HEK293 (cell line): Measurements from ENCODE around the gene KRT25.

Source experiments
- CTCF ChIA-PET: fragments of 350-600 bp; formaldehyde crosslinking; extraction: SDS; loops from one replicate; lab custom pipeline; 2021; ENCODE audit warnings: antibody characterized with exemption; lab: Yijun Ruan, JAX
- POLR2A ChIA-PET: fragments of 300-600 bp; formaldehyde crosslinking; extraction: SDS; loops from one replicate; lab custom pipeline; 2020; ENCODE audit warnings: antibody characterized with exemption, inconsistent platforms; lab: Yijun Ruan, JAX
- H3K27ac ChIP-seq: fragments of 200-500 bp; sonication (Bioruptor generic); 2 replicates; pipeline ENCODE4 v1.5.1; 2014; ENCODE audit warnings: low read depth, low read length, control low read depth, inconsistent platforms; ENCODE audit errors: extremely low read depth
- H3K36me3 ChIP-seq, 2 experiments: fragments of 200-500 bp in 1 of 2; sonication (Bioruptor generic) in 1 of 2; 1 replicate in 1 of 2; 2 replicates in 1 of 2; pipeline ENCODE4 v1.5.1; 2014 to 2017; ENCODE audit warnings: inconsistent platforms in 2 of 2, low read length in 2 of 2; ENCODE audit not compliant: control insufficient read depth in 2 of 2, insufficient read depth in 1 of 2
- H3K4me1 ChIP-seq: fragments of 200-500 bp; sonication (Bioruptor generic); 2 replicates; pipeline ENCODE4 v1.5.1; 2014; ENCODE audit warnings: mild to moderate bottlenecking, low read length, inconsistent platforms; ENCODE audit not compliant: control insufficient read depth, insufficient read depth
- H3K4me3 ChIP-seq: 2 replicates; pipeline ENCODE4 v1.5.1; 2011; ENCODE audit warnings: low read depth, mild to moderate bottlenecking, control low read depth, low read length, moderate library complexity
- H3K9me3 ChIP-seq: fragments of 200-500 bp; sonication (Bioruptor generic); 2 replicates; pipeline ENCODE4 v1.5.1; 2014; ENCODE audit warnings: low read depth, low read length, inconsistent platforms; ENCODE audit not compliant: control insufficient read depth, insufficient read depth
- BCL11B ChIP-seq: fragments of 450-650 bp; formaldehyde crosslinking; IDR thresholded peaks from 2 replicates; pipeline ENCODE4 v1.5.1; 2016; ENCODE audit warnings: low read depth, missing biosample characterization, missing genetic modification characterization
- EGR2 ChIP-seq: fragments of 450-650 bp; formaldehyde crosslinking; IDR thresholded peaks from 2 replicates; pipeline ENCODE4 v1.5.1; 2016; ENCODE audit warnings: low read depth, missing biosample characterization, missing genetic modification characterization
- GLIS2 ChIP-seq: fragments of 450-650 bp; formaldehyde crosslinking; IDR thresholded peaks from 2 replicates; pipeline ENCODE4 v1.5.1; 2016; ENCODE audit warnings: missing biosample characterization, missing genetic modification characterization
- PATZ1 ChIP-seq: fragments of 450-650 bp; formaldehyde crosslinking; IDR thresholded peaks from 2 replicates; pipeline ENCODE4 v1.5.1; 2016; ENCODE audit warnings: missing biosample characterization, missing genetic modification characterization
- REST ChIP-seq: fragments of 450-650 bp; formaldehyde crosslinking; IDR thresholded peaks from 2 replicates; pipeline ENCODE4 v1.5.1; 2016; ENCODE audit warnings: missing biosample characterization, missing genetic modification characterization
- SCRT2 ChIP-seq: fragments of 450-650 bp; formaldehyde crosslinking; IDR thresholded peaks from 2 replicates; pipeline ENCODE4 v1.5.1; 2016; ENCODE audit warnings: missing biosample characterization, missing genetic modification characterization
- ZBTB6 ChIP-seq: fragments of 450-650 bp; formaldehyde crosslinking; IDR thresholded peaks from 2 replicates; pipeline ENCODE4 v1.5.1; 2017; ENCODE audit warnings: missing biosample characterization, missing genetic modification characterization
- ZBTB8A ChIP-seq: fragments of 450-650 bp; formaldehyde crosslinking; IDR thresholded peaks from 2 replicates; pipeline ENCODE4 v1.5.1; 2016; ENCODE audit warnings: missing biosample characterization, missing genetic modification characterization
- ZNF23 ChIP-seq: fragments of 450-650 bp; formaldehyde crosslinking; IDR thresholded peaks from 2 replicates; pipeline ENCODE4 v1.5.1; 2016; ENCODE audit warnings: missing biosample characterization, missing genetic modification characterization, borderline replicate concordance
- ZNF394 ChIP-seq: fragments of 450-650 bp; formaldehyde crosslinking; IDR thresholded peaks from 2 replicates; pipeline ENCODE4 v1.5.1; 2016; ENCODE audit warnings: missing biosample characterization, missing genetic modification characterization, mild to moderate bottlenecking, moderate library complexity, borderline replicate concordance
- ZNF514 ChIP-seq: fragments of 450-650 bp; formaldehyde crosslinking; IDR thresholded peaks from 2 replicates; pipeline ENCODE4 v1.5.1; 2016; ENCODE audit warnings: missing biosample characterization, missing genetic modification characterization
- ZNF600 ChIP-seq: fragments of 450-650 bp; formaldehyde crosslinking; IDR thresholded peaks from 2 replicates; pipeline ENCODE4 v1.5.1; 2016; ENCODE audit warnings: missing biosample characterization, missing genetic modification characterization
- ZNF623 ChIP-seq: fragments of 450-650 bp; formaldehyde crosslinking; IDR thresholded peaks from 2 replicates; pipeline ENCODE4 v1.5.1; 2016; ENCODE audit warnings: missing biosample characterization, missing genetic modification characterization
- ZNF791 ChIP-seq: fragments of 450-650 bp; formaldehyde crosslinking; IDR thresholded peaks from 2 replicates; pipeline ENCODE4 v1.5.1; 2016; ENCODE audit warnings: missing biosample characterization, missing genetic modification characterization
- ZNF837 ChIP-seq: fragments of 450-650 bp; formaldehyde crosslinking; IDR thresholded peaks from 2 replicates; pipeline ENCODE4 v1.5.1; 2016; ENCODE audit warnings: missing biosample characterization, missing genetic modification characterization
- ZNF843 ChIP-seq: fragments of 450-650 bp; formaldehyde crosslinking; IDR thresholded peaks from 2 replicates; pipeline ENCODE4 v1.5.1; 2016; ENCODE audit warnings: missing biosample characterization, missing genetic modification characterization
- ZSCAN23 ChIP-seq: fragments of 450-650 bp; formaldehyde crosslinking; IDR thresholded peaks from 2 replicates; pipeline ENCODE4 v1.5.1; 2016; ENCODE audit warnings: missing biosample characterization, missing genetic modification characterization
- ZXDB ChIP-seq: fragments of 450-650 bp; formaldehyde crosslinking; IDR thresholded peaks from 2 replicates; pipeline ENCODE4 v1.5.1; 2016; ENCODE audit warnings: missing biosample characterization, missing genetic modification characterization
- TF ChIP-seq, protein P1 (sequence below): IDR thresholded peaks from 2 replicates; pipeline ENCODE4 v1.6.1; 2011; ENCODE audit warnings: mild to moderate bottlenecking, low read depth, low read length, borderline replicate concordance

Gene KRT25

GRCh38 chr17:40717776-40718175 lies 37.4 kb downstream of the KRT25 start:
- POLR2A ChIA-PET = no interaction called here
- CTCF ChIA-PET = no interaction called here

DNA sequence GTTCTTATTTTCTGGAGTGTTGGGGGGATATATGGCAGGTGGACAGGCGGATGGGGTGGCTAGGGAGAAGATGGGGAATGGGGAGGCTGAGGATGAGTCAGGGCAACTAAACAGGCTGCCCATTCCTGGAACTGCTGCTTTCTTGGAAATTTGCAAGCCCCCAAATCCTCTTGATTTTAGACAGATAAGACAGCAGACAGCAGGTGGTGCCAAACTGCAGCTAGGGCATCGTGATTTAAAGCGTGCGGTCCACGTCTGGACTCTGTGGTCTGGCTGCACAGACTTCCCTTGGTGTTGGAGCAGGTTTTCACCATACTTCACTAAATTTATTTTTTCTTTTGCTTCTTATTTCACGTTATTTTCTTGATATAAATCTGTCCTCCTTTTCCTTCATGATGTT lies 40.7 kb downstream of the KRT25 start:
- H3K9me3 ChIP-seq = no peaks in the 10 kb centered on the region
- H3K4me1 ChIP-seq = no peaks in the 10 kb centered on the region
- H3K27ac ChIP-seq = no peak overlapping the region
- CTCF ChIA-PET = interaction anchor here (0.9 to 1.1 kb wide), 2 partner anchors 13 to 31 kb away, joined by 5 to 6 read pairs; no protein-coding TSS in a partner anchor
- POLR2A ChIA-PET = no interaction called here
- H3K36me3 ChIP-seq = no peaks in the 10 kb centered on the region
- TF ChIP-seq EGR2 (tag by site-specific recombination) (no peak), ZXDB (tag by site-specific recombination) (no peak), SCRT2 (tag by site-specific recombination) (no peak), ZNF23 (tag by site-specific recombination) (no peak), ZBTB6 (no peak), PATZ1 (tag by site-specific recombination) (no peak)
- H3K4me3 ChIP-seq = no peak overlapping the region

More at GRCh38 chr17:40717776-40718175, 37.4 kb downstream of the KRT25 start:
- TF ChIP-seq ZNF791 (tag by site-specific recombination) (no peak), ZNF394 (tag by site-specific recombination) (no peak), ZNF623 (tag by site-specific recombination) (no peak), BCL11B (tag by site-specific recombination) (no peak), ZBTB8A (no peak), REST (no peak), ZSCAN23 (tag by site-specific recombination) (no peak), ZNF843 (tag by site-specific recombination) (no peak), ZNF600 (tag by site-specific recombination) (no peak), ZNF837 (tag by site-specific recombination) (no peak), ZNF514 (tag by site-specific recombination) (no peak), GLIS2 (tag by site-specific recombination) (no peak)
- TF ChIP-seq, protein P1, sequence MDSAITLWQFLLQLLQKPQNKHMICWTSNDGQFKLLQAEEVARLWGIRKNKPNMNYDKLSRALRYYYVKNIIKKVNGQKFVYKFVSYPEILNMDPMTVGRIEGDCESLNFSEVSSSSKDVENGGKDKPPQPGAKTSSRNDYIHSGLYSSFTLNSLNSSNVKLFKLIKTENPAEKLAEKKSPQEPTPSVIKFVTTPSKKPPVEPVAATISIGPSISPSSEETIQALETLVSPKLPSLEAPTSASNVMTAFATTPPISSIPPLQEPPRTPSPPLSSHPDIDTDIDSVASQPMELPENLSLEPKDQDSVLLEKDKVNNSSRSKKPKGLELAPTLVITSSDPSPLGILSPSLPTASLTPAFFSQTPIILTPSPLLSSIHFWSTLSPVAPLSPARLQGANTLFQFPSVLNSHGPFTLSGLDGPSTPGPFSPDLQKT = no peak
- Histone ChIP-seq H3K4me3 (no peak overlapping the region), H3K4me1 (no peaks in the 10 kb centered on the region), H3K36me3 (no peaks in the 10 kb centered on the region), H3K9me3 (no peaks in the 10 kb centered on the region), H3K27ac (no peak overlapping the region)
